HG03571 (cell line): Measurements from ENCODE around the gene IL22.
"Not testable (repeated sequence)": the region's sequence is repeated elsewhere in the genome, so short reads cannot be mapped to it uniquely, and the experiment has no call there.

Experiments
- ATAC-seq: cut with Tn5 transposase; IDR thresholded peaks from one replicate; pipeline ENCODE4 v1.9.1; 2021; ENCODE audit not compliant: unreplicated experiment

Gene IL22

GRCh38 chr12:68231691-68232090, 21.7 kb downstream of the IL22 start:
- no peak for ATAC-seq

DNA sequence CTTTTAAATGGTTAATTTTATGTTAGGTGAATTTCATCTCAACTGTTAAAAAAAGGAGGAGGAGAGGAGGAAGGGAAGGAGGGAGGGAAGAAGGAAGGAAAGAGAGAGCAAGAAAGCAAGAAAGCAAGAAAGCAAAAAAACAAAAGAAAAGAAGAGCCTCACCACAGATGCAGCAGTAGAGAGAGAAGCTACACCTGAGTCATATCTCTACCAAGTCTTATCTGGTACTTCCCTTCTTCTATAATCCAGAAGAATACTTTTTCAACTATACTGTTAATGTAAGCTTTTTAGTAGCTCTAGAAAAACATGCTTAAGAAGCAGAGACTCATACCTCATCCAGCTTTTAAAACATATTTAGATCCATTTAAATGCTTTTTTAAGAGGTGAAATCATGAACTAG, 22.2 kb downstream of the IL22 start:
- no peak for ATAC-seq

DNA sequence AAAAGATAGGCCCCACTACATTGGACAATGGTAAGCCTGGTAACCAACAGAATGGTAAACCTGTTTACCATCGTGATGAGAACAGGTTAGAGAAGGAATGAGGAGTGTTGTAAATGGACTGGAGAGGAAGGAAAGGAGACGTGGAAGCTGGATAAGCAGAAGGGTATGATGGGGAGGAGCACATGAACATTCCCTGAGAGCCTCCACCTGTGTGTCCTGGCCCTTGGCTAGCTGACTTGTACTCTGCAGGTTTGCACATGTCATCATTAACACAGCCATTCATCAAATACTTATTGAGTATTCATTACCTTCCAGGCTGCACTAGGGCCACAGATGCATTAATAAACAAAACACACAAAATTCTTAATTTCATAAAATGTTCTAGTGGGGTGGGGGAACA, 23.4 kb downstream of the IL22 start:
- no peak for ATAC-seq

DNA sequence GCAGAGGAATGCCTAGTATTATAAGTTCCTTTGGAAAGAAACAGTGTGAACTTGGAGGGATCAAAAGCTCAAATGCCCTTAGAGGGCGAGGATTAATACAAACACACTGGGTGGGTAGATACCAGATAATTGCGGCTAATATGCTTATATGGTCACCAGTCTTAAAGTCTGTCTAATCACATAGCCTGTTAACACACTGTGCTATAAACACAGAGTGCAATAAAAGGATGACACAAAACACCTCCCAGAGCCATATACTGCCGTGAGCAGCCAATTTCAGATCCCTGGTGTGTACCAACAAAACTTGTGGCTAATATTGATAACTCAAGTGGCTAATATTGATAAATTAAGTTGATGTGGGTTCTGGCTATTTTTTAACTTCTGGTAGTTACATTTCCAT, 26.0 kb downstream of the IL22 start:
- ATAC-seq, result no peak

DNA sequence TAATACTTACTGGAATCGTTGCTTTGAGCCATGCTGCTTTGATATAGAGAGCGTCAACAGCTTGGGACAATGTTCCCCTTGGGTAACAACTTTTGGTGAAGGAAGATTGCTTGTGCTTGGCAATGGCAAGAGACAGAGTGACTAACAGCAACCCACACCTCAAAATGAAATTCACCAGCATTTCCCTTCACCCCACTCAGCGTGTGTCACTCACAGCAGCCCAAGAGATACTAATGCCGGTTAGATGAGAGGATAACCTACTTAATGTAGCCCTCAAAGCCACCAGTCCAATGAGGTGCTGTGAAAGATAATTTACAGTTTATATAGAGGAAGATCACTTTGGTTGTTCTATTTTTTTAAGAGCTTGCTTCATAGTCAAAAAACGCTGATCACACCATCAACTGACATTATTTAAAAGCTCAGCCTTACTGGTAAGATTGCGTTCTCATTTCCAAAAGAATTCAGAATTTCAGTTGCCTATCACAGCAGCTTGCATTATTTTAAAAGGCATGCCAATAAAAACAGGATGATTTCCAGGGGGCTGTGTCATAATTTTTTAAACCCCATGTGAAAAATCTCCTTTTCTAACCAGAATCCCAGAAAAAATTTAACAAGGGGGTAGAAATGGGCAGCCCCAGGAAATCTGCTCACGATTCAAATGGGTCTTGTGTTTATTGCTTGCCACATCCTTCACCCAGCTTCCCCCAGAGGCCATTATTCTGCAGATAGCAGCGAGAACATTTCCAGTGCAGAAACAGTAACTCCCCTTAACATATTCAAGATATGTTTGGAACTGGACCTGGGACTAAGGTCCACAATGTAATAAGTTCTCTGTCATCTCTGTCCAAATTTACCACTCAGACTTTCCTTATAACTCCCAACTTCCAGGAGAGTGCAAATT, 27.6 kb downstream of the IL22 start, which contains the start of gene IL26:
IL26 (minus strand) TSS at position 235 of the 901 bp plus-strand sequence; CDS start at position 181, 54 bp downstream.
- ATAC-seq, result no peak

- ATAC-seq, result no peak
Observed at GRCh38 chr12:68224613-68225285, 28.7 kb downstream of the IL22 start.

DNA sequence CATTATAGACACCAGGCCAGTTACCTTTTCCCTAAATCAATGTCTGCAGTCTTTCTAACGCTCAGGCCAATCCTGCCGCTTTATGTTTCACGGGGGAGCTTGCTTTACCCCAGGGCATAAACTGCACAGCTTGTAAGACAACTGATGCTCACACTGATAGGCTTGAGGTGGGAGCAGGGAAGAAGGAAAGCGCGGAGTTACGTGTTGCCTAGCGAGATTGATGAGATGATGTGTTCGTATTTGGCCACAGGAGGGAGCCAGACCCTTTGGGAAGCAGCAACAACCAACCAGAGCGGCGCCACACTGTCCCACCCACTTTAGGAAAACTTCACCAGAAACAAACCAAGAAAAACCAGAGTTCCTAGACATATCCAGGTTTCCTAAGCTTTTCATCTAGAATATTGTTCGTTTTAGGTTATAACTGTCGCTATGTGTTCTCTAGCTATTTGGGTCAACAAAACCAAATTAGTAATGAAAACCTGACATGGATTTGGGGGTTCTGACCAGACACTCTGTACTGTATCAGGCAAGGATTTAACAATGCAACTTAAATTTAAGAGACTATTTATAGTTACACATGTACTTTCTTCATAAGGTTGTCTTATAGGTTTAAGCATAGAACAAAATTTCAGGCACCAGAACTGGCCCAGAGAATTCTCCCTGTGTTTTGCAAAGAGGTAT, 30.2 kb downstream of the IL22 start:
- ATAC-seq, result peak; percentile 89

DNA sequence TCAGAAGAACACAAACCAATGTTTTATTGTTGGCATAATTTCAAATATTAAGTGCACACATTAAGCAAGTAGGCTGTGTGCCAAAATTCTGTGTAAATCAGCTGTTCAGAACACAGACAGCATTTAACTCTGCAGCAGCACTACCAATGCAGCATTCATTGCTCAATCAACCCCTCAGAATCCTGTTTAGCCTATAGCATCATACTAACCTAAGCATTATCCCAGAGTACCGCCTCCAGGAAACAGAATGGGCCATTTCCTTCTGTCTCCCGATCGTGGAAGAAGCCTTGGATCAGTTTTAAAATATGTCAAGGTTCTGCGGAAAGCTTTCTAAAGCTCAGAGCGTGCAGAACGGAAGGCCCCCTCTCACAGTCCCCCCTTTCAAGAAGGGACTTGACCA, 31.1 kb downstream of the IL22 start:
- no peak for ATAC-seq

DNA sequence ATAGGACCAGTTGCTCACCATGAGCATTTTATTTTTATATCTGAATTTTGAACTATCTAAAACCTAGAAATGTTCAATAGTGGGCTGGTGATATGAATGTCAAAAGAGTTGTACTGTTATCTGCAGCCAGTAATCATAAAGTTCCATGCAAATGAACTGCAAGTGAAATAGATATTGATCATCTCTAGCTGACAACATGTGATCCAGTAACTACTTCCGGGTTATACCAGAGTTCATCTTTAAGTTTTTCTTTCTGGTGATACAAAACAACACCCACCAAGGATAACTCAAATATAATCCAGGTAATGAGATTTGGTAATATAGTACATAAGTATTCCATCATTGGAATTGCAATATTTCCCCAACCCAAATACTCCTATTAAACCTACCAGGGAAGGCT, 31.9 kb downstream of the IL22 start:
- ATAC-seq, result no peak

- no peak for ATAC-seq
Observed at GRCh38 chr12:68210875-68211274, 42.5 kb downstream of the IL22 start.

GRCh38 chr12:68209048-68209728, 44.2 kb downstream of the IL22 start:
- not testable (repeated sequence) for ATAC-seq

DNA sequence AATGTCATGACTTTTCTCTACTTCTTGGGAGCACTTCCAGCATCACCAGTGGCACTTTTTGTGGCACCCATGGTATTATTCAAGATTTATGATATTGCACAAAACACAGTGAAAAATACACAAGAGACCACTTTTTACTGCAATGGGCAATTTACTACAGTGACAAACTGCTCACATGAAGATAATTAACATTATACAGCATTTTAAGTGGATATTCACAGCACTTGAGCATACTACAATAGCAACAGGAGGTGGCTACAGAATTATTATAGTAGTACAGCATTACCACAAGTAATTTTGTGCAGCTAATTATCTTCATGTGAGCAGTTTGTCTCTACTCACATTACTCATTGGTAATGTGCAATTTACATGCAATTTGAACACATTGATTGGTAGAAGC, 46.1 kb downstream of the IL22 start:
- no peak for ATAC-seq

GRCh38 chr12:68206446-68206845, 47.0 kb downstream of the IL22 start:
- no peak for ATAC-seq

- ATAC-seq, result no peak
Observed at GRCh38 chr12:68203460-68203875, 49.9 kb downstream of the IL22 start.

DNA sequence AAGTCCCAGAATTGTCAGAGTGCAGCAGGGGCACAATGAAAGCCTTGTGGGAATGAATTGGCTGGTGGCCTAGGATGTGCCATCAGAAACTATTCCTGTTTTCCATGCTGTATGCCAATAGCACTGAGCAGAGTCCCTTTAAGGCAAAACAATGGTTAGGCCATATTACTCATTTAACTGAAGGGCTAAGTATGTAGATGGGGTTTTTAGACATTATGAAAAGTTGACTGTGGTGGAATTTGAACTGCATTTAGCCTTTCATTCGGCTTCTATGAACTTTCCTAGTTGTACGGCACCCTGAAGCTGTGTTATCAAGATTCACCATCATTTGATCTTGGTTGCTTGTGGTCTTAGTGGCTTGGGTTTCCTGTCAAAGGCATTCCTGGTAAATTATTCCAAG, 52.5 kb downstream of the IL22 start:
- ATAC-seq, result no peak

DNA sequence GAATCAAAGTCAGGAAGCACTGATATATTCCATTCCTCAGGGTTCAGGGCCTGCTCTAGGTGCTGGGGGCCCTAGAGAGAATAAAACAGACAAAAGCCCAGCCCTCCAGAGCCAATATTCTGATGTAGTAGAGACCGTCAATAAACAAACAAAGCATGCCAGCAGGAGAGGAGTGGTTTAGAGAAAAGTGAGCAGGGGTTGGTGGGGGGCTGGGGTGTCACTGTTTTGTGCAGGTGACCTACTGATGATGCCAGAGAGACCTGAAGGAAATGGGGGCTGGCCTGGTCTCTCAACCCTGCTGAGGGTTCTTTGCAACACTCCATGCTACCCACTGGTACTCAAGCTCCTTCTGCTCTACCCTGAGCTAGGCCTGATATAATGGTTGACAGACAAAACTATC, 54.3 kb downstream of the IL22 start:
- no peak for ATAC-seq

GRCh38 chr12:68198507-68199086, 54.8 kb downstream of the IL22 start:
- ATAC-seq, result no peak
